Measurements from ENCODE around the gene PCBP4.
"Not testable (repeated sequence)": the region's sequence is repeated elsewhere in the genome, so short reads cannot be mapped to it uniquely, and the experiment has no call there.

Gene PCBP4

GRCh38 chr3:51937611-51938450, 29.4 kb downstream of the PCBP4 start:
- no peak for DNase-seq

- DNase-seq: no peak
Observed at GRCh38 chr3:51937014-51937413, 30.2 kb downstream of the PCBP4 start.

GRCh38 chr3:51935886-51936755, 31.1 kb downstream of the PCBP4 start:
- no peak for DNase-seq

- DNase-seq: no peak
Observed at GRCh38 chr3:51934991-51935885, 32.0 kb downstream of the PCBP4 start.

GRCh38 chr3:51934139-51934850, 33.0 kb downstream of the PCBP4 start:
- DNase-seq: no peak

- DNase-seq: no peak
Observed at GRCh38 chr3:51933471-51934138, 33.6 kb downstream of the PCBP4 start.

- DNase-seq: no peak
Observed at GRCh38 chr3:51932471-51933370, 34.5 kb downstream of the PCBP4 start.

GRCh38 chr3:51931756-51932155, 35.5 kb downstream of the PCBP4 start:
- DNase-seq: no peak

- DNase-seq: no peak
Observed at GRCh38 chr3:51930439-51930838, 36.8 kb downstream of the PCBP4 start.

GRCh38 chr3:51929420-51930003, 37.7 kb downstream of the PCBP4 start:
- DNase-seq: no peak

- DNase-seq: not testable (repeated sequence)
Observed at GRCh38 chr3:51928981-51929380, 38.3 kb downstream of the PCBP4 start.

- DNase-seq: no peak
Observed at GRCh38 chr3:51928438-51928837, 38.8 kb downstream of the PCBP4 start.

GRCh38 chr3:51927061-51927977, 39.9 kb downstream of the PCBP4 start:
- DNase-seq: no peak

- DNase-seq: no peak
Observed at GRCh38 chr3:51921081-51921578, 46.1 kb downstream of the PCBP4 start.

GRCh38 chr3:51916418-51916817, 50.8 kb downstream of the PCBP4 start:
- no peak for DNase-seq

- no peak for DNase-seq
Observed at GRCh38 chr3:51908026-51908425, 59.2 kb downstream of the PCBP4 start.
